PC-9 (cell line): ENCODE measurements around the gene MX2. TPM values are rescaled to one million over a fixed set of nuclear protein-coding genes. Genes with fewer than 3 reads are reported as not detected.

Experiments used
- BruUV-seq: library from RNA; stranded (reverse); fragments of 400-500 nt; replicated peaks from 2 replicates; lab custom pipeline; 2021; lab: Mats Ljungman, UMichigan
- CTCF ChIA-PET: fragments of 300-600 bp; sonication (Branson Sonifier 250); formaldehyde crosslinking; loops from one replicate; lab custom pipeline; 2022; ENCODE audit warnings: antibody characterized with exemption; lab: Charles Lee
- POLR2A ChIA-PET: fragments of 300-600 bp; sonication (Branson Sonifier 250); formaldehyde crosslinking; loops from one replicate; lab custom pipeline; 2022; ENCODE audit warnings: antibody characterized with exemption; ENCODE audit not compliant: unreplicated experiment; lab: Charles Lee
- DNase-seq, 2 experiments: peaks; one replicate each; pipeline versions ENCODE4 v3.0.0 to v3.0.0-alpha.2; 2015 to 2022; ENCODE audit warnings: mixed read lengths in 1 of 2
- H2AFZ ChIP-seq: fragments of 200-600 bp; sonication (generic); 2 replicates; pipeline ENCODE4 v1.8.1; 2017; ENCODE audit warnings: antibody characterized with exemption
- H3F3A ChIP-seq: fragments of 200-600 bp; sonication (generic); 2 replicates; pipeline ENCODE4 v1.8.1; 2017; ENCODE audit warnings: antibody characterized with exemption, mild to moderate bottlenecking, low read depth; ENCODE audit not compliant: insufficient read depth
- H3K27ac ChIP-seq: fragments of 200-600 bp; sonication (generic); 2 replicates; pipeline ENCODE4 v1.6.1; 2016; ENCODE audit warnings: mixed run types
- H3K27me3 ChIP-seq: fragments of 200-600 bp; sonication (generic); 2 replicates; pipeline ENCODE4 v1.6.1; 2016; ENCODE audit warnings: low read depth, mixed run types; ENCODE audit not compliant: insufficient read depth
- H3K36me3 ChIP-seq: fragments of 200-600 bp; sonication (generic); 2 replicates; pipeline ENCODE4 v1.6.1; 2016; ENCODE audit warnings: low read depth, mixed run types
- H3K4me1 ChIP-seq: fragments of 200-600 bp; sonication (generic); replicated peaks from 2 replicates; pipeline ENCODE4 v1.6.1; 2016; ENCODE audit warnings: mixed run types; ENCODE audit not compliant: insufficient read depth
- H3K4me2 ChIP-seq: fragments of 200-600 bp; sonication (generic); 2 replicates; pipeline ENCODE4 v1.6.1; 2017; ENCODE audit warnings: mixed run types
- H3K4me3 ChIP-seq: fragments of 200-600 bp; sonication (generic); 2 replicates; pipeline ENCODE4 v1.6.1; 2016; ENCODE audit warnings: mixed run types
- H3K79me2 ChIP-seq: fragments of 200-600 bp; sonication (generic); 2 replicates; pipeline ENCODE4 v1.6.1; 2017; ENCODE audit warnings: low read depth, mixed run types
- H3K9me2 ChIP-seq: fragments of 200-600 bp; sonication (generic); 2 replicates; pipeline ENCODE4 v1.8.1; 2017; ENCODE audit warnings: mild to moderate bottlenecking; ENCODE audit not compliant: insufficient read depth
- H3K9me3 ChIP-seq: fragments of 200-600 bp; sonication (generic); 2 replicates; pipeline ENCODE4 v1.8.1; 2016; ENCODE audit warnings: low read depth; ENCODE audit not compliant: insufficient read depth
- H4K20me1 ChIP-seq: fragments of 200-600 bp; sonication (generic); 2 replicates; pipeline ENCODE4 v1.8.1; 2017; ENCODE audit not compliant: insufficient read depth
- EZH2 ChIP-seq: fragments of 200-600 bp; sonication (generic); IDR thresholded peaks from 2 replicates; pipeline ENCODE4 v1.8.0; 2017; ENCODE audit warnings: antibody characterized with exemption, low read depth
- intact Hi-C: fragments of 100-400 bp; cut with micrococcal nuclease; formaldehyde crosslinking; loops from one replicate; pipeline ENCODE4 v1.10.0; 2022; ENCODE audit not compliant: unreplicated experiment
- total RNA-seq: library from RNA; stranded (reverse); gene quantifications from 2 replicates; pipeline ENCODE4 v1.2.3, GENCODE V29; 2021
- TF ChIP-seq, protein P1 (sequence below): fragments of 200-600 bp; sonication (generic); conservative IDR thresholded peaks from 2 replicates; pipeline ENCODE4 v1.6.1; 2017; ENCODE audit warnings: mixed run types, antibody characterized with exemption, mild to moderate bottlenecking, moderate library complexity

The MX2 gene
- total RNA-seq, 1 experiment from 2014 or later = 2.5 TPM

DNA sequence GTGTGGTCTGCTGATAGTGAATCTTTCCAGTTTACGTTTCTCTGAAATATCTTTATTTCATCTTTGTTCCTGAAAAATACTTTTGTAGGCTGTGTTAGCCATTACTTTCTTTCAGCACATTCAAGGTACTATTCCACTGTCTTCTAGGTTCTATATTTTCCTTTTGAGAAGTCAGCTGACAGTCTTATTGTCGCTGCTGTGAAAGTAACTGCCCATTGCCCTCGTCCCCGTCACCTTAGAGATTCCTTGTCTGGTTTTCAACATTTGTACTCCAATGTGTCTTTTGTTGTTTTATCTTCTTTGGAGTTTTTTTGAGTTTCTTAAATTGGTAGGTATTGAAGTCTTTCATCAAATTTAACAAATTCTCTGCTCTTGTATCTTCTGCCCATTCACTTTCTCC lies 19.8 kb upstream of the MX2 start:
- no peak overlapping the region for H3K27ac ChIP-seq
- H3K9me2 ChIP-seq = no peaks in the 10 kb centered on the region
- H3K4me1 ChIP-seq = no peaks in the 10 kb centered on the region
- no peak for DNase-seq
- H3K9me3 ChIP-seq = no peaks in the 10 kb centered on the region
- H3K36me3 ChIP-seq = no peaks in the 10 kb centered on the region
- no peaks in the 10 kb centered on the region for H4K20me1 ChIP-seq
- intact Hi-C loops = no loop called here
- H2AFZ ChIP-seq = no peak overlapping the region
- no peaks in the 10 kb centered on the region for H3F3A ChIP-seq
- H3K27me3 ChIP-seq = no peaks in the 10 kb centered on the region
- no peaks in the 10 kb centered on the region for H3K79me2 ChIP-seq
- H3K4me3 ChIP-seq = no peak overlapping the region
- ChIA-PET POLR2A (no interaction called here), CTCF (no interaction called here)
- TF ChIP-seq EZH2 = no peak
- TF ChIP-seq, protein P1, sequence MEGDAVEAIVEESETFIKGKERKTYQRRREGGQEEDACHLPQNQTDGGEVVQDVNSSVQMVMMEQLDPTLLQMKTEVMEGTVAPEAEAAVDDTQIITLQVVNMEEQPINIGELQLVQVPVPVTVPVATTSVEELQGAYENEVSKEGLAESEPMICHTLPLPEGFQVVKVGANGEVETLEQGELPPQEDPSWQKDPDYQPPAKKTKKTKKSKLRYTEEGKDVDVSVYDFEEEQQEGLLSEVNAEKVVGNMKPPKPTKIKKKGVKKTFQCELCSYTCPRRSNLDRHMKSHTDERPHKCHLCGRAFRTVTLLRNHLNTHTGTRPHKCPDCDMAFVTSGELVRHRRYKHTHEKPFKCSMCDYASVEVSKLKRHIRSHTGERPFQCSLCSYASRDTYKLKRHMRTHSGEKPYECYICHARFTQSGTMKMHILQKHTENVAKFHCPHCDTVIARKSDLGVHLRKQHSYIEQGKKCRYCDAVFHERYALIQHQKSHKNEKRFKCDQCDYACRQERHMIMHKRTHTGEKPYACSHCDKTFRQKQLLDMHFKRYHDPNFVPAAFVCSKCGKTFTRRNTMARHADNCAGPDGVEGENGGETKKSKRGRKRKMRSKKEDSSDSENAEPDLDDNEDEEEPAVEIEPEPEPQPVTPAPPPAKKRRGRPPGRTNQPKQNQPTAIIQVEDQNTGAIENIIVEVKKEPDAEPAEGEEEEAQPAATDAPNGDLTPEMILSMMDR = no peak
- BruUV-seq = no TSS peak
- H3K4me2 ChIP-seq = no peak overlapping the region

DNA sequence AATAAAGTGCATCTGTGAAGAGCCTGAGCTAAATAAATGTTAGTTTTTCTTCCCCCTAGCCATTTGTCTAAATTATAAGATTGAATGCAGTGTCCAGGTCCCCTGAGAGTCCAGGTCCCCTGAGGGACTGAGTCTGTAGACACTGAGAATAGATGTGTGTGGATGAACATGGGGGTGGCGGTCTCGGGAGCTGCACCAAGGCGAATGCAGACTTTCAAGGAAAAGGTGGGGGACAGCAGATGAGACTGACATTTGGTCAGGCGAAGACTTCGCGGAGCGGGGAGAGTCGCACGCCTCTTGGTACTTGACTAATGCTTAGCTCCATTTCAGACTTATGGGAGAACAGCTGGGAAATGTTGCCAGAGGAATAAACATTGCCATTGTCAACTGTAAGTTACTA lies 17.7 kb upstream of the MX2 start:
- no peak overlapping the region for H3K4me3 ChIP-seq
- H3K4me1 ChIP-seq = no peaks in the 10 kb centered on the region
- no peaks in the 10 kb centered on the region for H4K20me1 ChIP-seq
- DNase-seq = no peak
- H3K4me2 ChIP-seq = no peak overlapping the region
- no peaks in the 10 kb centered on the region for H3K9me3 ChIP-seq
- no peaks in the 10 kb centered on the region for H3K9me2 ChIP-seq
- no peaks in the 10 kb centered on the region for H3K79me2 ChIP-seq
- H3K27ac ChIP-seq = no peak overlapping the region
- TF ChIP-seq, protein P1 = no peak
- intact Hi-C loops = no loop called here
- no peak overlapping the region for H2AFZ ChIP-seq
- H3F3A ChIP-seq = no peaks in the 10 kb centered on the region
- no peaks in the 10 kb centered on the region; the same call in 1 of the 2 replicates for H3K27me3 ChIP-seq
- BruUV-seq = no TSS peak
- ChIA-PET POLR2A (no interaction called here), CTCF (no interaction called here)
- no peaks in the 10 kb centered on the region for H3K36me3 ChIP-seq

DNA sequence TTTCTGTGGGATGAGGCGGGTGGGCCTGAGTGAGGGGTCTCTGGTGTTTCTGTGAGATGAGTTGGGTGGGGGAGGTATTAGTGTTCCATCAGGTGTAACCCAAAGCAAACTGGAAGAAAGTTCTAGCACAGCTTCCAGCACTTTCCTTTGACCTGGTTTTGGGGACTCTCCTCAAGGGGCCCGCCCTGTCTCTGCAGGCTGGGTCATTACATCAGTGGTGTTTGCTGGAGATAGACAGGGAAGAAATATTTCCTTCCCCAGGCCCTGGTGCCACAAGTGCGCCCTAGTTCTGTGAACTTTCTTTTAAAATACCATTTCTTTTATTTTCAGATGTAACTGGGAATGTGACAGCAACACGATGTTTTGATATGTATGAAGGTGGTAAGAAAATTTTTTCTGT lies 16.5 kb upstream of the MX2 start:
- no peak for TF ChIP-seq EZH2
- TF ChIP-seq, protein P1 = no peak
- POLR2A ChIA-PET = no interaction called here
- Histone ChIP-seq H3K4me1 (no peaks in the 10 kb centered on the region), H4K20me1 (no peaks in the 10 kb centered on the region), H3K36me3 (no peaks in the 10 kb centered on the region), H2AFZ (no peak overlapping the region), H3K27ac (no peak overlapping the region), H3K79me2 (no peaks in the 10 kb centered on the region), H3K9me2 (no peaks in the 10 kb centered on the region), H3K4me2 (no peak overlapping the region), H3K9me3 (no peaks in the 10 kb centered on the region), H3K4me3 (no peak overlapping the region), H3K27me3 (no peaks in the 10 kb centered on the region; the same call in 1 of the 2 replicates), H3F3A (no peaks in the 10 kb centered on the region)
- CTCF ChIA-PET = no interaction called here
- no TSS peak for BruUV-seq
- DNase-seq = no peak
- intact Hi-C loops = no loop called here
